Testis (tissue), 3 donors: ENCODE measurements around the gene TYW1. TPM values are rescaled to one million over a fixed set of nuclear protein-coding genes. Genes with fewer than 3 reads are reported as not detected.
"Not testable (repeated sequence)": the region's sequence is repeated elsewhere in the genome, so short reads cannot be mapped to it uniquely, and the experiment has no call there.

Experiments used
- DNase-seq: peaks from one replicate; pipeline ENCODE4 v3.0.0-alpha.2; 2019
- H3K27ac ChIP-seq, 2 donors: fragments of 200-600 bp; sonication (generic); one replicate each; pipeline ENCODE4 v1.5.1; 2019
- H3K27me3 ChIP-seq: fragments of 200-600 bp; sonication (generic); one replicate; pipeline ENCODE4 v1.5.1; 2019
- H3K36me3 ChIP-seq: fragments of 200-600 bp; sonication (generic); one replicate; pipeline ENCODE4 v1.5.1; 2017; ENCODE audit warnings: low read depth; ENCODE audit errors: missing control alignments
- H3K4me1 ChIP-seq: fragments of 200-600 bp; sonication (generic); one replicate; pipeline ENCODE4 v1.5.1; 2019
- H3K4me3 ChIP-seq, 2 donors: fragments of 200-600 bp; sonication (generic); one replicate each; pipeline ENCODE4 v1.5.1; 2017 to 2019
- H3K9me3 ChIP-seq: fragments of 200-600 bp; sonication (generic); one replicate; pipeline ENCODE4 v1.5.1; 2017
- POLR2A ChIP-seq: fragments of 450-650 bp; IDR thresholded peaks from one replicate; pipeline ENCODE4 v1.6.1; 2017; ENCODE audit warnings: antibody characterized with exemption, mild to moderate bottlenecking, moderate library complexity
- WGBS, 2 donors: methylation state at CpG; one replicate each; pipeline ENCODE4 v1.1.5; 2018; 5-methylcytosine and 5-hydroxymethylcytosine counted together
- intact Hi-C: fragments of 100-400 bp; cut with DNase I; formaldehyde crosslinking; loops from one replicate; pipeline ENCODE4 v1.15.1; 2023; ENCODE audit warnings: low total_unique reads
- polyA plus RNA-seq: library from polyadenylated mRNA; stranded (reverse); fragments of 350-450 nt; fragmentation: Illumina TruSeq; extraction: RNeasy Lipid Tissue Mini Kit (QIAGEN cat#74804); gene quantifications from one replicate; pipeline ENCODE4 v1.2.3, GENCODE V29; 2014; ENCODE audit warnings: low read depth, low replicate concordance; ENCODE audit not compliant: insufficient read depth
- total RNA-seq, 2 donors: library from RNA; depleted of rRNA; stranded (reverse); fragments of >200 nt; gene quantifications; one replicate each; pipeline ENCODE4 v1.2.3, GENCODE V29; 2016
- TF ChIP-seq, protein P1 (sequence below), 3 experiments: fragments of 450-650 bp in 2 of 3; fragments of 200-600 bp in 1 of 3; sonication (generic) in 1 of 3; IDR thresholded peaks; one replicate each; pipeline ENCODE4 v1.5.1; 2016 to 2019; ENCODE audit warnings: antibody characterized with exemption in 3 of 3, mild to moderate bottlenecking in 2 of 3, moderate library complexity in 1 of 3

The TYW1 gene
- total and polyA plus RNA-seq, 3 donors from 2014 or later, result 16.9 to 22.8 (median 21.7) TPM

GRCh38 chr7:66995050-66995776 is 1.4 kb upstream of the TYW1 start, which contains the start of gene SBDS:
Gene SBDS (minus strand): TSS chr7:66995586. CDS start chr7:66995417, 169 bp downstream.
- intact Hi-C loops, H3K27me3 ChIP-seq, H3K4me1 ChIP-seq, H3K9me3 ChIP-seq, H3K36me3 ChIP-seq: not testable (repeated sequence)
- H3K27ac ChIP-seq, result peak within 1 kb of the TSS; percentile 88 to 95
- TF ChIP-seq POLR2A, result peak; percentile 86
- H3K4me3 ChIP-seq, result peak within 1 kb of the TSS; percentile 81 to 89
- DNase-seq, result peak; percentile 96
- WGBS, 2 donors, result 0% methylated on average over 23 to 43 of the region's 59 CpGs

- intact Hi-C loops, H3K4me3 ChIP-seq, H3K9me3 ChIP-seq, DNase-seq, H3K27me3 ChIP-seq, H3K4me1 ChIP-seq, H3K27ac ChIP-seq, H3K36me3 ChIP-seq: not testable (repeated sequence)
- 57 to 58% methylated on average over 4 of the region's 5 CpGs for WGBS, 2 donors
- TF ChIP-seq, protein P1, sequence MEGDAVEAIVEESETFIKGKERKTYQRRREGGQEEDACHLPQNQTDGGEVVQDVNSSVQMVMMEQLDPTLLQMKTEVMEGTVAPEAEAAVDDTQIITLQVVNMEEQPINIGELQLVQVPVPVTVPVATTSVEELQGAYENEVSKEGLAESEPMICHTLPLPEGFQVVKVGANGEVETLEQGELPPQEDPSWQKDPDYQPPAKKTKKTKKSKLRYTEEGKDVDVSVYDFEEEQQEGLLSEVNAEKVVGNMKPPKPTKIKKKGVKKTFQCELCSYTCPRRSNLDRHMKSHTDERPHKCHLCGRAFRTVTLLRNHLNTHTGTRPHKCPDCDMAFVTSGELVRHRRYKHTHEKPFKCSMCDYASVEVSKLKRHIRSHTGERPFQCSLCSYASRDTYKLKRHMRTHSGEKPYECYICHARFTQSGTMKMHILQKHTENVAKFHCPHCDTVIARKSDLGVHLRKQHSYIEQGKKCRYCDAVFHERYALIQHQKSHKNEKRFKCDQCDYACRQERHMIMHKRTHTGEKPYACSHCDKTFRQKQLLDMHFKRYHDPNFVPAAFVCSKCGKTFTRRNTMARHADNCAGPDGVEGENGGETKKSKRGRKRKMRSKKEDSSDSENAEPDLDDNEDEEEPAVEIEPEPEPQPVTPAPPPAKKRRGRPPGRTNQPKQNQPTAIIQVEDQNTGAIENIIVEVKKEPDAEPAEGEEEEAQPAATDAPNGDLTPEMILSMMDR (IDR thresholded peaks at IDR 0.05), result peak in 1 of 3 experiments; percentile 28
Measured at GRCh38 chr7:67000601-67001258, 4.1 kb downstream of the TYW1 start.

GRCh38 chr7:67004145-67004544 is 7.5 kb downstream of the TYW1 start:
- WGBS, 2 donors, result 84 to 85% methylated on average over 1 to 2 of the region's 2 CpGs

DNA sequence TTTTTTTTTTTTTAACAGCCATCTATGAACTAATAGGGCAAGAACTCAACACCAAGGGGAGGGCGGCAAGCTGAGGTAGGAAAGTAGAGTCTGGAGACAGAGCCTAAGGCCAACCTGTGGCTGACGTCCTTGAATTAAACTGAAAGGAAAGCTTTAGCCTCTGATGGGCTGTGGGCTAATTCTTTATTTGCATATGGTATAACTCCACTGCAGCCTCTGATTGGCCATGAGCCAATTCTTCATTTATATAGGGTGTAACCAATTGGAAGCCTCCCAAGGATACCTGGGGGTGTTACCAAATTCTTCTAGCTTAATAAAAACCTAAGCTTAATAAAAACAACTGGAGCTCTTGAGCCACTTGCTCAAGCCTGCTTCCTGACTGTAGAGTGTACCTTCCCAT is 10.3 kb downstream of the TYW1 start:
- H3K9me3 ChIP-seq, result no peaks in the 10 kb centered on the region
- no peaks in the 10 kb centered on the region for H3K27me3 ChIP-seq
- WGBS, 2 donors, result 82 to 86% methylated on average over 2 of the region's 2 CpGs
- DNase-seq, result no peak
- H3K4me1 ChIP-seq, result no peaks in the 10 kb centered on the region
- intact Hi-C loops, result no loop called here
- TF ChIP-seq, protein P1 (IDR thresholded peaks at IDR 0.05), result no peak
- TF ChIP-seq POLR2A, result no peak
- no peak overlapping the region for H3K27ac ChIP-seq
- H3K4me3 ChIP-seq, result no peak overlapping the region
- no peaks in the 10 kb centered on the region for H3K36me3 ChIP-seq

More at GRCh38 chr7:67004145-67004544, 7.5 kb downstream of the TYW1 start:
- H3K4me3 ChIP-seq, H3K27ac ChIP-seq, intact Hi-C loops, H3K27me3 ChIP-seq, H3K9me3 ChIP-seq, DNase-seq, H3K4me1 ChIP-seq, H3K36me3 ChIP-seq: not testable (repeated sequence)

DNA sequence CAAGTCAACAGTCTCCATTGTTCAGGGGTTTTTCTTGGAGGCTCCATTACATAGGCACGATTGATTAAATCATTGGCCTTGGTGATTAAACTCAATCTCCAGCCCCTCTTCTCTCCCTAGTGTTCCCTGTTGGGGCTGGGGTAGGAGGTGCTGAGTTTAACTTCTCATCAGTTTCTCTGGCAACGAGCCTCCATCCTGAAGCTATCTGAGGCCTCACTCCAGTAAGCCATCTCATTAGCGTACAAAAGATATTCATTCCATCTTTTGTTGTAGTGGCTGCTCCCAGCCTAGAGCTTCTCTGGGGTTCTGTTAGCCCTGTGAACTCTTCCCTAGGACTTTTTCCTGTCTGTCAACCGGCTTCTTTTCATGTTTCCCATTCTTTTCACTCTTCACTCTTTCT is 11.6 kb downstream of the TYW1 start:
- Histone ChIP-seq H3K27ac (no peak overlapping the region), H3K36me3 (no peaks in the 10 kb centered on the region), H3K4me1 (no peaks in the 10 kb centered on the region), H3K4me3 (no peak overlapping the region), H3K27me3 (no peaks in the 10 kb centered on the region), H3K9me3 (no peaks in the 10 kb centered on the region)
- 89 to 90% methylated on average over 4 of the region's 4 CpGs for WGBS, 2 donors
- intact Hi-C loops, result no loop called here
- TF ChIP-seq, protein P1 (IDR thresholded peaks at IDR 0.05), result no peak
- TF ChIP-seq POLR2A, result no peak
- no peak for DNase-seq

DNA sequence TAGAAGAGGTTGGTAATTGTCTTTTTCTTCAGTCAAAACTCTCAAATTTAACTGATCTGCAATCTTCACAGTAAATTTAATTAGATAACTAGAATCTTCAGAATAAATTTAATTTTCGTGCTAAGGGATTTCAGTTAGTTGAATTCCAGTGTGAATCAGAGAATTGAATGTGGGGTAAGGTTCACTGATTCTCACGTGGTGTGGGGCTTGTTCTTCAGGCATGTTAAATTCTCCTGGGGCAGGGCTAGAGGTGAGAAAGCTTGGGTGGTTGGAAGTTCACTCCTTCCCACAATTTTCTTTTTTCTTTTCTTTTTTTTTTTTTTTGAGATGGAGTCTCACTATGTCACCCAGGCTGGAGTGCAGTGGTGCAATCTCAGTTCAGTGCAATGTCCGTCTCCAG is 13.0 kb downstream of the TYW1 start:
- H3K27me3 ChIP-seq, H3K4me1 ChIP-seq, H3K9me3 ChIP-seq, H3K36me3 ChIP-seq, H3K4me3 ChIP-seq, DNase-seq, intact Hi-C loops, H3K27ac ChIP-seq: not testable (repeated sequence)
- 85 to 95% methylated on average over 3 of the region's 3 CpGs for WGBS, 2 donors

- H3K9me3 ChIP-seq, H3K4me1 ChIP-seq, H3K27ac ChIP-seq, H3K27me3 ChIP-seq, H3K4me3 ChIP-seq, H3K36me3 ChIP-seq, DNase-seq, intact Hi-C loops: not testable (repeated sequence)
- 90 to 91% methylated on average over 9 of the region's 9 CpGs for WGBS, 2 donors
Measured at GRCh38 chr7:67014076-67014622, 17.5 kb downstream of the TYW1 start.

- 87 to 89% methylated on average over 8 of the region's 8 CpGs for WGBS, 2 donors
- DNase-seq, H3K4me1 ChIP-seq, H3K27ac ChIP-seq, H3K27me3 ChIP-seq, H3K36me3 ChIP-seq, H3K9me3 ChIP-seq, H3K4me3 ChIP-seq, intact Hi-C loops: not testable (repeated sequence)
Measured at GRCh38 chr7:67017971-67018370, 21.3 kb downstream of the TYW1 start.
